H1 (cell line): ENCODE results near the gene PAQR9. TPM values are rescaled to one million over a fixed set of nuclear protein-coding genes. Genes with fewer than 3 reads are reported as not detected.

Source experiments
- CTCF ChIA-PET: fragments of 300-600 bp; sonication (Branson Sonifier 250); formaldehyde crosslinking; loops from one replicate; lab custom pipeline; 2021; ENCODE audit not compliant: partially characterized antibody; lab: Charles Lee
- POLR2A ChIA-PET: fragments of 300-600 bp; sonication (Branson Sonifier 250); formaldehyde crosslinking; loops from one replicate; lab custom pipeline; 2021; ENCODE audit warnings: inconsistent platforms; ENCODE audit not compliant: partially characterized antibody; lab: Charles Lee
- DNase-seq, 2 experiments: peaks; one replicate each; pipeline versions ENCODE4 v3.0.0 to v3.0.0-alpha.2; 2010 to 2022; ENCODE audit warnings: low spot score in 2 of 2, low read depth in 1 of 2, mixed read lengths in 1 of 2
- FAIRE-seq: peaks from 2 replicates; lab custom pipeline; 2011; peaks lifted over from hg19 to GRCh38; lab: Jason Lieb, UNC
- H2AFZ ChIP-seq: 2 replicates; pipeline ENCODE4 v1.8.1; 2012; ENCODE audit warnings: low read length, inconsistent platforms
- H2AK5ac ChIP-seq: 2 replicates; pipeline ENCODE4 v1.6.1; 2013; ENCODE audit warnings: low read depth, low read length
- H2BK120ac ChIP-seq: replicated peaks from 2 replicates; pipeline ENCODE3; 2013; ENCODE audit warnings: low read depth, low read length, inconsistent platforms
- H2BK12ac ChIP-seq: 2 replicates; pipeline ENCODE4 v1.6.1; 2013; ENCODE audit warnings: low read depth, low read length
- H2BK15ac ChIP-seq: 2 replicates; pipeline ENCODE4 v1.6.1; 2013; ENCODE audit warnings: low read length
- H2BK20ac ChIP-seq: 2 replicates; pipeline ENCODE4 v1.6.1; 2013; ENCODE audit warnings: low read length
- H2BK5ac ChIP-seq: 2 replicates; pipeline ENCODE4 v1.6.1; 2013; ENCODE audit warnings: low read depth, low read length
- H3K14ac ChIP-seq: 2 replicates; pipeline ENCODE4 v1.6.1; 2013; ENCODE audit warnings: inconsistent platforms; ENCODE audit not compliant: insufficient read length
- H3K18ac ChIP-seq: 2 replicates; pipeline ENCODE4 v1.6.1; 2013; ENCODE audit warnings: low read length; ENCODE audit errors: extremely low read depth
- H3K23ac ChIP-seq: 2 replicates; pipeline ENCODE4 v1.6.1; 2013; ENCODE audit warnings: inconsistent platforms; ENCODE audit not compliant: insufficient read length
- H3K23me2 ChIP-seq: 2 replicates; pipeline ENCODE4 v1.6.1; 2013; ENCODE audit warnings: low read depth, low read length
- H3K27ac ChIP-seq: 2 replicates; pipeline ENCODE4 v1.6.1; 2011; ENCODE audit warnings: low read depth, low read length, inconsistent platforms
- H3K27me3 ChIP-seq, 4 experiments: replicated peaks in 1 of 4; 1 replicate in 1 of 4; 2 replicates in 3 of 4; pipeline versions ENCODE4 v1.6.1 to v1.8.1; 2011 to 2013; ENCODE audit warnings: low read length in 3 of 4, mild to moderate bottlenecking in 3 of 4, inconsistent platforms in 2 of 4, mixed read lengths in 2 of 4, moderate library complexity in 1 of 4; ENCODE audit not compliant: control insufficient read depth in 3 of 4, insufficient read depth in 3 of 4; ENCODE audit errors: extremely low read depth in 1 of 4
- H3K36me3 ChIP-seq, 4 experiments: 2 replicates each; pipeline versions ENCODE4 v1.6.1 to v1.8.1; 2011 to 2013; ENCODE audit warnings: mild to moderate bottlenecking in 4 of 4, low read length in 3 of 4, moderate library complexity in 2 of 4, control low read depth in 1 of 4, inconsistent platforms in 1 of 4; ENCODE audit not compliant: insufficient read depth in 4 of 4, control insufficient read depth in 2 of 4
- H3K4ac ChIP-seq: replicated peaks from 2 replicates; pipeline ENCODE3; 2013; ENCODE audit warnings: low read length, low read depth, mixed read lengths, inconsistent platforms; ENCODE audit not compliant: insufficient read length
- H3K4me1 ChIP-seq, 4 experiments: replicated peaks in 1 of 4; 1 replicate in 1 of 4; 2 replicates in 3 of 4; pipeline versions ENCODE4 v1.6.1 to v1.8.1; 2011 to 2013; ENCODE audit warnings: low read length in 3 of 4, inconsistent platforms in 2 of 4, mixed read lengths in 1 of 4; ENCODE audit not compliant: insufficient read depth in 4 of 4, control insufficient read depth in 3 of 4
- H3K4me2 ChIP-seq, 2 experiments: 2 replicates each; pipeline versions ENCODE4 v1.6.1 to v1.8.1; 2011 to 2013; ENCODE audit warnings: low read depth in 2 of 2, low read length in 2 of 2, control low read depth in 1 of 2, inconsistent platforms in 1 of 2, mild to moderate bottlenecking in 1 of 2; ENCODE audit not compliant: insufficient read depth in 1 of 2
- H3K4me3 ChIP-seq, 4 experiments: fragments of 200-600, 300-600 bp in 1 of 4; sonication (generic), shearing (Covaris generic), sonication (Bioruptor Twin) in 1 of 4; 2 replicates each; pipeline versions ENCODE4 v1.5.1 to v1.8.1; 2011 to 2016; ENCODE audit warnings: low read length in 4 of 4, low read depth in 3 of 4, control low read depth in 2 of 4, inconsistent platforms in 2 of 4, mild to moderate bottlenecking in 2 of 4, mixed read lengths in 1 of 4, moderate library complexity in 1 of 4; ENCODE audit not compliant: insufficient read depth in 2 of 4; ENCODE audit errors: extremely low read depth in 1 of 4
- H3K56ac ChIP-seq: replicated peaks from 2 replicates; pipeline ENCODE3; 2013; ENCODE audit warnings: low read depth, mild to moderate bottlenecking, mixed read lengths, low read length, inconsistent platforms; ENCODE audit not compliant: insufficient read length
- H3K79me1 ChIP-seq: 2 replicates; pipeline ENCODE4 v1.6.1; 2013; ENCODE audit warnings: low read depth, low read length, control low read depth
- H3K79me2 ChIP-seq, 2 experiments: 2 replicates each; pipeline versions ENCODE4 v1.6.1 to v1.8.1; 2012 to 2013; ENCODE audit warnings: low read length in 2 of 2, mild to moderate bottlenecking in 2 of 2, inconsistent platforms in 1 of 2; ENCODE audit not compliant: insufficient read depth in 2 of 2, control insufficient read depth in 1 of 2
- H3K9ac ChIP-seq, 4 experiments: replicated peaks in 1 of 4; 1 replicate in 1 of 4; 2 replicates in 3 of 4; pipeline versions ENCODE4 v1.6.1 to v1.8.1; 2011 to 2013; ENCODE audit warnings: low read depth in 3 of 4, low read length in 3 of 4, control low read depth in 2 of 4, mild to moderate bottlenecking in 2 of 4, moderate library complexity in 2 of 4, inconsistent platforms in 1 of 4; ENCODE audit errors: extremely low read depth in 1 of 4
- H3K9me3 ChIP-seq, 2 experiments: 2 replicates each; pipeline versions ENCODE4 v1.6.1 to v1.8.1; 2012 to 2013; ENCODE audit warnings: mild to moderate bottlenecking in 2 of 2, moderate library complexity in 2 of 2, control low read depth in 1 of 2, inconsistent platforms in 1 of 2, low read depth in 1 of 2, low read length in 1 of 2, mixed read lengths in 1 of 2; ENCODE audit not compliant: insufficient read depth in 2 of 2
- H4K20me1 ChIP-seq, 2 experiments: replicated peaks in 1 of 2; 2 replicates each; pipeline versions ENCODE3 to v1.8.1; 2011 to 2013; ENCODE audit warnings: inconsistent platforms in 2 of 2, low read length in 2 of 2, mild to moderate bottlenecking in 1 of 2; ENCODE audit not compliant: insufficient read depth in 2 of 2, control insufficient read depth in 1 of 2
- H4K5ac ChIP-seq: 2 replicates; pipeline ENCODE4 v1.6.1; 2013; ENCODE audit warnings: low read length, low read depth, mixed read lengths, inconsistent platforms; ENCODE audit not compliant: insufficient read length
- H4K8ac ChIP-seq: 2 replicates; pipeline ENCODE4 v1.8.0; 2013; ENCODE audit warnings: mild to moderate bottlenecking, moderate library complexity, low read length, inconsistent platforms; ENCODE audit not compliant: insufficient read depth; ENCODE audit errors: extremely low read depth
- H4K91ac ChIP-seq: replicated peaks from 2 replicates; pipeline ENCODE3; 2013; ENCODE audit warnings: low read length, mixed read lengths, inconsistent platforms; ENCODE audit not compliant: insufficient read length
- CBX5 ChIP-seq: fragments of 300-800, 300-1000 bp; sonication (generic); IDR thresholded peaks from 2 replicates; pipeline ENCODE4 v1.7.1; 2016; ENCODE audit warnings: antibody characterized with exemption, low read length, low read depth
- HDAC2 ChIP-seq, 2 experiments: fragments of 300-600 bp in 1 of 2; sonication (generic) in 1 of 2; IDR thresholded peaks; 2 replicates each; pipeline ENCODE4 v1.6.1; 2011 to 2012; ENCODE audit warnings: low read depth in 2 of 2, low read length in 2 of 2, mild to moderate bottlenecking in 2 of 2, moderate library complexity in 2 of 2, borderline replicate concordance in 1 of 2, inconsistent platforms in 1 of 2
- KDM1A ChIP-seq: fragments of 200-600, 300-600 bp; sonication (generic); IDR thresholded peaks from 2 replicates; pipeline ENCODE4 v1.7.1; 2016; ENCODE audit warnings: mild to moderate bottlenecking, low read length, borderline replicate concordance
- MAFK ChIP-seq: IDR thresholded peaks from 2 replicates; pipeline ENCODE4 v1.6.1; 2012; ENCODE audit warnings: low read depth, mild to moderate bottlenecking, improper control_type of control experiment, low read length
- WGBS, 2 experiments: shearing (Covaris generic) in 1 of 2; methylation state at CpG; one replicate each; pipeline versions ENCODE4 v1.1.6 to v1.1.7; 2013 to 2015; ENCODE audit warnings: low lambda C conversion rate in 2 of 2, mixed read lengths in 2 of 2, inconsistent platforms in 1 of 2, low coverage in 1 of 2, missing lambda C conversion rate in 1 of 2; ENCODE audit not compliant: insufficient replicate concordance in 2 of 2, insufficient coverage in 1 of 2, insufficient read length in 1 of 2; ENCODE audit errors: extremely low coverage in 1 of 2, missing lambda C conversion rate in 1 of 2; 5-methylcytosine and 5-hydroxymethylcytosine counted together
- polyA plus RNA-seq, 7 experiments: library from polyadenylated mRNA; depleted of rRNA in 3 of 7; stranded (reverse) in 5 of 7; unstranded in 2 of 7; fragments of >200 nt in 5 of 7; fragments of 200-250 nt in 2 of 7; gene quantifications; 1 replicate in 5 of 7; 2 replicates in 1 of 7; 4 replicates in 1 of 7; pipeline versions ENCODE4 v1.2.1 to v1.2.3, GENCODE V29; 2011 to 2013; ENCODE audit warnings: missing spikeins in 2 of 7, mixed read lengths in 2 of 7
- total RNA-seq: library from RNA; stranded (reverse); fragmentation: NEBNext Ultra II Directional; extraction: Animal tissue kit (Norgen Biotek cat#: 25700); gene quantifications from 2 replicates; pipeline ENCODE4 v1.2.1, GENCODE V29; 2021

Gene PAQR9
- total and polyA plus RNA-seq, 2 of the 8 experiments (the other 6 are each of a cell fraction or from before 2014, with no cell fraction given), result 2.6 to 5.2 TPM

DNA sequence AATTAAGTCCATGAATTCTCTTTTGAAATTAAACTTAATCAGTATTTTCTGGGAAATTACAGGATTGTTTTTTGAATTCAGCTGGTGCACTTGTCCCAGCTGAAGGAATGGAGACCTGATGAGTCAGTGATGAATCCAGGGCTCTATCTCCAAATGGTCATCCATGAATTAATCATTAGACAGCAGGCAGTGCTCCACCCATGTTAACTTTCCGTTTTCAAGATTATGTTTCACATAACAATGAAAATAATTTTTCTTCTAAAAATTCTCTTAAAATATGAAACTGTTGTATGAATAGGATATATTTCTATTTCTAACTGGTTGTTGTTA is 13.9 kb upstream of the PAQR9 start:
- Histone ChIP-seq H2BK20ac (no peak overlapping the region), H2BK120ac (no peak overlapping the region), H3K4me1 (peaks cover 0 to 2% (median under 1%) of the 10 kb centered on the region in 4 experiments; a peak in 3 of 7 replicates), H4K8ac (no peak overlapping the region), H3K27me3 (no peaks in the 10 kb centered on the region), H3K27ac (no peak overlapping the region), H3K36me3 (no peaks in the 10 kb centered on the region), H3K79me1 (no peaks in the 10 kb centered on the region), H3K14ac (no peak overlapping the region), H3K23me2 (no peaks in the 10 kb centered on the region), H2BK5ac (no peak overlapping the region), H3K4me3 (no peak overlapping the region), H2BK15ac (no peak overlapping the region), H4K20me1 (no peaks in the 10 kb centered on the region), H3K9me3 (no peaks in the 10 kb centered on the region), H3K18ac (no peak overlapping the region), H2BK12ac (no peak overlapping the region), H3K79me2 (no peaks in the 10 kb centered on the region), H3K23ac (no peak overlapping the region), H3K9ac (no peak overlapping the region), H4K5ac (no peak overlapping the region), H3K4ac (no peak overlapping the region), H2AK5ac (no peak overlapping the region), H4K91ac (no peak overlapping the region)
- CTCF ChIA-PET, result interaction anchor here (0.6 to 8.8 kb wide), 6 partner anchors 10 to 148 kb away, joined by 3 to 51 read pairs (median 6); no protein-coding TSS in a partner anchor
- FAIRE-seq (no peak), DNase-seq (no peak)
- POLR2A ChIA-PET, result no interaction called here
- WGBS, 2 experiments, result 100% methylated on average over 1 of the region's 1 CpG; no CpG with 5 or more reads in 1 of the 2 experiments
- TF ChIP-seq MAFK, result no peak
- no peak for TF ChIP-seq KDM1A
- no peak for TF ChIP-seq HDAC2 (IDR thresholded peaks at IDR 0.05; ENCODE audit: borderline replicate concordance in 1 of 2, low read depth in 2 of 2, low read length in 2 of 2)
- TF ChIP-seq CBX5, result no peak
- TF ChIP-seq, all 59 proteins: peak for 0
- Histone ChIP-seq H2AFZ (no peak overlapping the region), H3K56ac (no peak overlapping the region), H3K4me2 (no peak overlapping the region)
